Fibroblast of gingiva (primary cell): ENCODE results near the gene KLHL13.
A peak's percentile ranks its signal among the peaks of the same experiment; 100 is the strongest.
"Not testable (repeated sequence)": the region's sequence is repeated elsewhere in the genome, so short reads cannot be mapped to it uniquely, and the experiment has no call there.

Source experiments
- DNase-seq: peaks from one replicate; pipeline ENCODE4 v3.0.0-alpha.2; 2011; ENCODE audit warnings: low read depth

Gene KLHL13

DNA sequence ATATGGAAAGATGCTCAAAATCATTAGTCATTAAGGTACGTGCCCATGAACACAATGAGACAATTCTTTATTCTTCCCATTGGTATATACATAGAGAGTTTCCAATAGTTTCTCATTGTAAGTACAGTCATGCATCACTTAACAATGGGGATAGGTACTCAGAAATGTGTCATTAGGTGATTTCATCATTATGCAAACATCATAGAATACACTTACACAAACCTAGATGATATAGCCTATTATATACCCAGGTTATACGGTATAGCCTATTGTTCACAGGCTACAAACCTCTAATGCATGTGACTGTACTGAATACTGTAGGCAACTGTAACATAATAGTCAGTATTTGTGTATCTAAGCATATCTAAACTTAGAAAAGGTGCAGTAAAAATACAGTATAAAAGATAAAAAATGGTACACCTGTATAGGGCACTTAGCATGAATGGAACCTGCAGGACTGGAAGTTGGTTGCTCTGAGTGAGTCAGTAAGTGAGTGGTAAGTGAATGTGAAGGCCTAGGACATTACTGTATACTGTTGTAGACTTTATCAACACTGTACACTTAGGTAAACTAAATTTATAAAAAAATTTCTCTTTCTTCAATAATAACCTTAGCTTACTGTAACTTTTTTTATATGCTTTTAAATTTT, 49.6 kb downstream of the KLHL13 start:
- DNase-seq: no peak

DNA sequence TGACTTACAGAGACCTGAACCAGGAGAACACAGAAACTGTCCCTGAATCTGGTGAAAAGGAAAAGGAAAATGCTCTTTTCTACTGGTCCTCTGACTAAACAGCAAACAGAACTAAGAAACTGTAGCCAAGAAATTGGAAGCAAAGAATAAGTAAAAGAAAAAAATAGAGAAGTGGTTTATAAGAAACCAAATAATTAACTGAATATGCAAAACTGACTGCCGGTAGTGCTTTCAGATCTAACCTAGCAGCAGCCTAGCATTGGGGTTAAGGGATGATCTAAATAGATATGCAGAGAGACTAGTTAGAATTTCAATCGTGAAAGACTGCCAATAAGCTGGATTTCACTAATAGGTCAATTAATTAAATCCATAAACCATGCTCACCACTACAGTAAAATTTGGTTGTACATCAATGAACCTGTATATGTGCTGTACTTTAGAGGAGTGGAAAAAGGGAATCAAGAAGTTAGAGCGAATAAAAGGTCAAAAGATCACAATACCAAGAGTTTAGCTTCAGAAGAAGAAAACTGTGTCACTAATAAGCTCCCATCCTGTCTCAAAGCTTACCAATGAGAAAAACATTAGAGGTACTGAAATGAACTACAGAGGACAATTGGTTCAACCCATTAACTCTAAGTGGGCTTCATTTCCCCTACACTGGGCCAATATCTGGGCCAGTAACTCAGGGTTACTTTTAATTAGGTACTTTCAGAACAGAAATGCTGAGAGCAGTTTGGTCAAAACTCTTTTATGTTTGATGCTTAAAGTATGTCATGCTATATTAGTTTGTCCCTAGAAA, 53.6 kb downstream of the KLHL13 start:
- no peak for DNase-seq

DNA sequence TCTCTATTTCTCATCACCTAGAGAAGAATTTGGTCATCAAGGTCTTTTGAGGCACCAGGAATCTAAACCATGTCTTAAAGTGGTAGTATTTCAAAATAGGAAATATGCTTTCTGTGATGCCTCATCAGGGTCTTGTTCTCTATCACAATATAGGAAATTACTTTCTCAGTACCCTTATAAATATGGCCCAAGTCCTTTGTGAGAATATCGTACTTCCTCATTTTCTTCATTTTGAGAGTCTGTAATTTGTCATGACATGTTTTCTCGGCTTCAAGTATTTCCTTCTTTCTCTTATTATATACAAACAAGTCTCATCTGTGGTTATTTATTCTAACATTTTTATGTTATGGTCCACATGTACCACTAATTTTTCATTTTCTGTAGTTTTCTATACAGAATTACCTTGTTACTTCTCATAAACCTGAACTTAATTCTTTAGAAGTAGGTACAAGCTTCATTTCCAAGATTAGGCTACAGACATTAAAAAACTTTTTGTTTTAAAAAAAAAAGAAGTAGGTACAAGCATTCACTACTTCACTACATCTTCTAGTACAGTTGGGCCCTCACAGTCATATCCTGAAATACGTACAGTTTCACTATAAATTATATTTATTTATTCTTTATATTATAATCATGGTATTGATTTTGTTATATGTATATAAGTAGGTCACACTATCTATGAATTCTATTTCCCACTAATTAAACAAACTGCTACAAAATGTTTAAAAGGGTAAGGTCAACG, 54.4 kb downstream of the KLHL13 start:
- no peak for DNase-seq

DNA sequence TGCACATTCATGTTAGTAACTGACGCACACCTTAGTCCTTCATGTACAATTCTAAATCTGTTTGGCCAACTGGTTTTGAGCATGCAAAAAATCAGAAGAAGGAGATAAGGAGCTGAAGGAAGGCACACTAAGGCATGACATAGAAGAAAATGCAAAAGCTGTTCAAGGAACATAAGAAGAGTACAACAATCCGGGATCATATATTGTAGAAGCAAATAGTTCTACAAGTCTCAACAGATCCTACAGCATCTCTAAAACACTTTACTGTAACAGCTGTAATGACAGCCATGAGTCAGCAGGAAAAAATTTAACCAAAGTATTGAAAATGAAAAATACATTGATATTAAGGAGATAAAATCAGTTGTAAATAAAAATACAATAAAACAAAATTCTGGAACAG, 57.7 kb downstream of the KLHL13 start:
- no peak for DNase-seq

DNA sequence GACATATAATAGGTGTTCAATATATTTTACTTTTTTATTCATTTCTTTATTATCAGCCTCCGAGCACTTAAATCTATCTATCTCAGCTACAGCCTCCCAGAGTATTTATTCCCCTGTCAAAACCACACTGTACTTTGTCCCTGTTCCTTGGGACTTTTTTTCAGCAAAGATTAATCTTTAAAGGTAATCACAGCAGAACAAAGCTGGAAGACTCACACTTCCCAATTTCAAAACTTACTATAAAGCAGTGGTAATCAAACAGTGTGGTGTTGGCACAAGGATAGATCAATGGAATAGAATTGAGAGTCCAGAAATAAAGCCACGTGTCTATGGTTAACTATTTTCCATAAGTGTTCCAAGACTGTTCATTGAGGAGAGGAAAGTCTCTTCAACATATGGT, 59.7 kb downstream of the KLHL13 start:
- DNase-seq: no peak

DNA sequence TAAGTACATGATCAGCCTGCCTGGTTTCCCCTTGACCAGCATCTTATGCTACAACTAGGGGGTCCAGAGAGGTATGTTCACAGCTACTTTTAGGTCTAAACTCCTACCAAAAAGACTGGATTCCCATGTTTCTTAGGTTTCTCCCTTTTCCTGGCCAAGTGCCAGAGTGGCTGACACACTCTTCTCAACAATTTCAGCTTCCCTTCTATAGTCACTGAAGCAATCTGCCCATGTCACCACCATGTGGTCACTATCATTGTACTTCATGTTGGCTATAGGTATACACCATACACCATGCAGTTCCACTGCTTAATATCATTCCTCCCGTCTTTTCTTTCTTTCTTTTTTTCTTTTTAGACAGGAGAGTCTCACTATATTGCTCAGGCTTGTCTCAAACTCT, 66.9 kb downstream of the KLHL13 start:
- no peak for DNase-seq

DNA sequence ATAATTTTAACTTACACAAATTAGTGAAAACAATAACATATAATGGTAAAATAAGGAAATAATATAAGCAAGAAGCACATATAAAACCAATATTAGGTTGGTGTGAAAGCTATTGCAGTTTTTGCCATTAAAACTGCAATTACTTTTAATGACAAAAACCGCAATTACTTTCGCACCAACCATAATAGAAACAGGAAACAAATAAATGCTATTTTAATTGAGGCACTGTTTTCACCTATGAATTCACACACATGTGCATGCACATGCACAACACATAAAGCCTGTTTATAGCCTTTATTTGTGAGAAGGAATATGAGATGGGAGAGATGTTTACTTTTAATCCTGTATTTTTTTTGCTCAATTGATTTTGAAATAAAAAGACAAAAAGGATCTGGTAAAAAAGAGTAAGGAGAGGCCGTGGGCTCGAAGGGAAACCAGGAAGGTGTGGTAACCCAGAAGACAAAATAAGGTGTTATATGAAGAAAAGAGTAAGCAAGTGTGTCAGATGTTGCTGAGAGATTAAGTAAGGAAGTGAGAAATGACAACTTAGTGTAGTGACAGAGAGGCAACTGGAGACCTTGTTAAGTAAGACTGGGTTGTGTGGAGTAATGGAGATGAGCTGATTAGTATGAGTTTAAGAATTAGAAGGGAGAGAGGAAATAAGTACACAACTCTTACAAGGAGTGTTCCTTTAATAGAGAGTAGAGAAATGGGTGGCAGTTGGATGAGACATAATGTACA, 69.0 kb downstream of the KLHL13 start:
- no peak for DNase-seq

DNA sequence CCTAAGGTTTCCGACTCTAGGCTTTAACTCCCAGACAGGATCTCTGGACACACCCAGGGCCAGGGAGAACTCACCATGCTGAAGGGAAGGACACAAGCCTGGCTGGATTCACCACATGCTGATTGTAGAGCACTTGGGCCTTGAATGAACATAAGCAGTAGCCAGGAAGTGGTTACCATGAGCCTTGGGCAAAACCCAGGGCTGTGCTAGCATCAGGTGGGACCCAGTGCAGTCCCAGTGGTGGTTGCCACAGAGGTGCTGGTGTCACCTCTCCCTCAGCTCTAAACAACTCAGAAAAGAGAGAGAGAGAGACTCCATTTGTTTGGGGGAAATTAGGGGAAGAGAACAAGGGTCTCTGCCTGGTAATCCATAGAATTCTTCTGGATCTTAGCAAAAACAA, 77.0 kb downstream of the KLHL13 start:
- DNase-seq: no peak

DNA sequence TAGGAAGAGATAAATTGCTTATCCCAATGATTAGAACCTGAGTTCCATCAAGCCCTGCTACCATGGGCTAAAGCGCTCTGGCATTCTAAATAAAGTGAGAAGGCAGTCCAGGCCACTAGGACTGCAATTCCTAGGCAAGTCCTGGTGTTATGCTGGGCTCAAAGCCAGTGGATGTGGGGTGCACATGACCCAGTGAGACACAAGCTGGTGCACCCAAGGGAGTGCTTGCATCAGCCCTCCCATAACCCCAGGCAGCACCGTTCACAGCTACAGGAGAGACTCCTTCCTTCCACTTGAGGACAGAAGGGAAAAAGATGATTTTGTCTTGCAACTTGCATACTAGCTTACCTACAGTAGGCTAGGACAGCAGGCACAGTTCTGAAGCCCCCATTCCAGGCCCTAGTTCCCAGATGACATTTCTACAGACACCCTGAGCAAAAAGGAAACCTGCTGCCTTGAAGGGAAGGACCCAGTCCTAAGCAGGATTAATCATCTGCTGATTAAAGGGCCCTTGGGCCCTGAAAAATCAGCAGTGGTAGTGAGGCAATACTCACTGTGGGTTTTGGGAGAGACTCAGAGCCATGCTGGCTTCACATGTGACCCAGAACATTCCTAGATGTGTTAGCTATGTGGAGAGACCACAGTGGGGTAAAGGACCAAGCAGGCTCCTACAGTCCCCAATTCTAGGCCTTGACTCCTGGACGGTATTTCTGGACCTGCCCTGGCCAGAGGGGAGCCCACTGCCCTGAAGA, 77.8 kb downstream of the KLHL13 start:
- peak; percentile 81 for DNase-seq

DNA sequence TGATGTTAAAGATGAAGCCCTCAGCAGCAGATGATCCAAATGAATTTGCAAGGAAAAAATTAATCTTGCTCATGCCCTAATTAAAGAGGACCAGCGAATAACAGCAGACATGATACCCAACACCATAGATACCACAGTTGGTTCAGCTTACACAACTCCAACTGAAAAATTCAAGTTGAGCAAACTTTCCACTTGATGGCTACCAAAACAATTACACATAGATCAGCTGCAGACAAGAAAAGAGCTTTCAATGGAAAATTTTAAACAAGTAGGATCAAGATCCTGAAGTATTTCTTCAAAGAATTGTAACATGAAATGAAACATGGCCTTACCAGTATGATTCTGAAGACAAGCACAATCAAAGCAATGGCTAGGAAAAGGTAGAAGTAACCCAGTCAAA, 90.0 kb downstream of the KLHL13 start:
- peak; percentile 71 for DNase-seq

DNA sequence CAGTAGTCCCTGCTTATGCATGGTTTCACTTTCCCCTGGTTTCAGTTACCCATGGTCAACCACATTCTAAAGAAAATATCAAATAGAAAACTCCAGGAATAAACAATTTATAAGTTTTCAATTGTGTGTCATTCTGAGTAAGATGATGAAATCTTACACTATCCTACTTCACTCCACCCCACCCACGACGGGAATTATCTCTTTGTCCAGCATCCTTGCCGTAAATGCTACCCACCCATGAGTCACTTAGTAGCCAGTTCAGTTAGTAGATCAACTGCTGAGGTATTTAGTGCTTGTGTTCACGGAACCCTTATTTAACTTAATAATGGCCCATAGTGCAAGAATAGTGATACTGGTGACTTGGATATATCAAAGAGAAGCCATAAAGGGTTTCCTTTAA, 91.4 kb downstream of the KLHL13 start:
- peak; percentile 54 for DNase-seq

DNA sequence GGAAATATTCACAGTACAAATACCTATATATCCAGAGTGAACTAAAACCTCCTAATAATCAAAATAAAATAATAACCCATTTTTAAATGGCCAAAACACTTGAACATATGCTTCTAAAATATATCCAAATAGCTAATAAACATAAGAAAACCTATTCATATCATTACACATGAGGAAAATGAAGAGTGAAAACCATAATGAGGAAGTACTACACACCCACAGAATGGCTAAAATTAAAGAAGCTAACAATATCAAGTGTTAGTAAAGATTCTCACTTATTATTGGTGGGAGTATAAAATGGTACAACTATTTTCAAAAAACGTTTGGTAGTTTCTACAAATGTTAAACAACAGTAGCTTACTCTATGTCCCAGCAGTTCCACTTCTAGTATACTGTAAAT, 92.1 kb downstream of the KLHL13 start:
- DNase-seq: no peak

DNA sequence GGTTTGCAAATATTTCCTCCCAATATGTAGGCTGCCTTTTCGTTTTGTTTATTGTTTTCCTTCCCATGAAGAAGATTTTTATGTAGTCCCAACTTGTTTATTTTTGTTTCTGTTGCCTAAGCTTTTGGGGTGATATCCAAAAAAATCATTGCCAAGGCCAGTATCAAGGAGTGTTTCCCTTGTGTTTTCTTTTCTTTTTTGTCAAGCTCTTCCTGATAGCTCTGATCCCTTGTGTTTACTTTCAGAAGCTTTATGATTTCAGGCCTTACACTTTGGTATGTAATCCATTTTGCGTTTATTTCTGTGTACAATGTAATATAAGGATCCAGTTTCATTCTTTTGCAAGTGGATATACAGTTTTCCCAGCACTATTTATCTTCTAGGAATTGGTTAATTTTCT, 93.9 kb downstream of the KLHL13 start:
- DNase-seq: peak; percentile 32

DNA sequence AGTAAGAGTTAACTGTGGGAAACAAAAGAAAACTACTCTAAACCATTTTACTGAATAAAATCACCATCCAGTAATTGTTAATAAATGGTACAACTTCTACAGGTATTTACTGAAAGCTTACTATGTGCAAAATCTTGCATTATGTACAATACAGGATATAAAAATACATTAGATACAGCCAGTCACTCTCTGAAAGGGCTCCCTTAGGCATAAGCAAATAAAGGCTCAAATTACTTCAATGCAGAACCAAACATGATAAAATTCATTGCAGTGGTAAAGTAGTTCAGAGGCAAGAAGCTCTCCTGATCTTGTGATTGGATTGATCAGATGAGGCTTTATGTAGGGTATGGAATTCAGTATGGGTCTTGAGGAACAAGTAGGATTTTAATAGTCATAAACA, 100.2 kb downstream of the KLHL13 start:
- no peak for DNase-seq

DNA sequence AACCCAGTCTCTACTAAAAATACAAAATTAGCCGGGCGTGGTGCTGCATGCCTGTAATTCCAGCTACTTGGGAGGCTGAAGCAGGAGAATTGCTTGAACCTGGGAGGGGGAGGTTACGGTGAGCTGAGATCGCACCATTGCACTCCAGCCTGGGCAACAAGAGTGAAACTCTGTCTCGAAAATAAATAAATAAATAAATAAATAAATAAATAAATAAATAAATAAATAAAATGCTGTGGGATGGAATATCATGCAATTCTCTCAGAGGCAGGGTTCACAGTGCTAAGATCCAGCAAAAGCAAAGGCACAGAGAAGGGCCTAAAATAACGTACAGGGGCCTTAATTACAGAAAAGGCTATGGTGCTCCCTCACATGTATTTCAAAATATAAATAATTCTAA, 114.2 kb downstream of the KLHL13 start:
- not testable (repeated sequence) for DNase-seq

DNA sequence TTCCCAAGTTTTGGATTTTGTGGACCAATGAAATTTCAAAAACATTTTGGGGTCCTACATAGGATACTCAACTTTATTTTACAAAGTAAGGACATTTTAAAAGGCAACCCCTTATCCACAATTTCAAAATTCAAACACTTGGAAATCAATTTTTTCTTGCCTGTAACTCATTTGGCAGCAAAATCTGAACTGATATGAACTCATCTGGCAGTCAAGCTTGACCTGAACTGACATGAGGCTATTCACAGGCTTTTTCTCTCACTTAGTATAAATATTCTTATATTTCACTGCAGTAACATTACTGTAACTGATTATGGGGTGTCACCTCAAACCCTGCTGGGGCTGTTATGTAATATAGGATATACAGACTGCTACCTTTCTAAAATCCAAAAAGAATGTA, 116.1 kb downstream of the KLHL13 start:
- no peak for DNase-seq

DNA sequence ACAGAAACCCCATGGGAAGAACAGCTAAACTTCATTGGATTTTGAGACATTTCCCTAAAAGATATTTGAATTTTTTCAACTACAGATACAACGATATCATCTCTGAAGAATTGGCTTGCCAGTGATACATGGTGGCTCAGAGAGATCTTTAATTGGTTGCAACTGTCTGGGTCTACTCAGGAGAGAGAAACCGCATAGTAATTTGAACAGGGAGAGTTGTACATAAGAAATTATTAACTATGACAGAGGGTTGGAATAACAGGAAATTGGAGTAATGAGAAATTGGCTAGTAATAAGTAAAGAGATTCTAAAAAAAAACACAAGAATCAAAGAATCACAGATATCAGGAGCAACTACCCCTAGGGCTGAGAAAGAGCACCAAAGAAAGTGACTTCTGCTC, 118.4 kb downstream of the KLHL13 start:
- peak; percentile 10 for DNase-seq

DNA sequence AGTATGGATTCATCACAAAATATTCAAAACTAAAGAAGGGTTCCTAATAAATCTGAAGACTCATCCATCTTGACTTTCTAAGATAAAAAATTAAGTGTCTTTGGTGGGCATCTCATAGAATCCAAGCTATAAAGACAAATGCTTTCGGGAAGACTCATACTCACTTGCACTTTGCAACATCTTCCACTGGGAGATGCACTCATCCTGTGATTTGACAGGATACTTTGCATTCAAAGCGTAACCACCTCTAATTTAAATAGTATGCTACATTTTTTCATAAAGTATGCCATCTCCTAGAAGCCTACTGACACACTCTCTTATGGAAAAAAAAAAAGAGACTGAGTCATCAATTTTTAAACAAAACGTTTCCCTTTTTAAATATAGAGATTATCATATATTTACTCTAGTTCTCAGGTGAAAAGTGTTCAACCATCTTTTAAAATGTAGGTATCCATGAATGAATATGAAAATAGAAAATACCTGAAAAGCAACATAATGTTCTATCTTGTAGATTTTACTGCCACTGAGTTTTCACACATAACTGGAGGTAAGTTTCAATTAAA, 119.6 kb downstream of the KLHL13 start:
- peak; percentile 30 for DNase-seq

DNA sequence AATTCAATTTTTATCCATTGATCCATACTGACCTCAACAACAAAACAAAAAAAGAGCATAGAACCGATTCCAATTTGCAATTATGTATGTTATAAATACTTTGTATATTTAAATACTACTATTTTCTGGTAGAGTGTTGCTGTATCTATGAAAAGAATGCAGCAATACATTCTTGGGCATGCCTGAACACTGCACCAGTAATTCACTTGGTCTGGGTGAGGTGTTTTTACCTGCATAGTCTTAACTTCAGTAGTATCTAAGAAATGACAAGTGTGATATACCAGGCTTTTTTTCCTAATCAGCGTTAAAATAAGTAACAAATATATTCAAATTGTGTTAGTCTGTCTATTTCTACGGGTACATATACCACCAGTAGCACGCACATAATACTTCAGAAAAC, 120.2 kb downstream of the KLHL13 start:
- no peak for DNase-seq

DNA sequence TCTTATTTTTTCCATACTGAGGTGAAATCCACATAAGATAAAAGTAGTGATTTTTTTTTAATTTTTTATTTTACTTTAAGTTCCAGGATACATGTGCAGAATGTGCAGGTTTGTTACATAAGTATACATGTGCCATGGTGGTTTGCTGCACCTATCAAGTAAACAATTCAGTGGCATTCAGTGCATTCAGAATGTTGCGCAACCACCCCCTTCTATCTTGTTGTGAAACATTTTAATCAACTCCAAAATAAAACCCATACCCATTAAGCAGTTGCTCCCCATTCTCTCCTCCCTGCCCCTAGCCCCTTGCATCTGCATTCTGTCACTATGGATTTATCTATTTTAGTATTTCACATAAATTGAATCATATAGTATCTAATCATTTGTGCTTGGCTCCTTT, 121.2 kb downstream of the KLHL13 start:
- no peak for DNase-seq

DNA sequence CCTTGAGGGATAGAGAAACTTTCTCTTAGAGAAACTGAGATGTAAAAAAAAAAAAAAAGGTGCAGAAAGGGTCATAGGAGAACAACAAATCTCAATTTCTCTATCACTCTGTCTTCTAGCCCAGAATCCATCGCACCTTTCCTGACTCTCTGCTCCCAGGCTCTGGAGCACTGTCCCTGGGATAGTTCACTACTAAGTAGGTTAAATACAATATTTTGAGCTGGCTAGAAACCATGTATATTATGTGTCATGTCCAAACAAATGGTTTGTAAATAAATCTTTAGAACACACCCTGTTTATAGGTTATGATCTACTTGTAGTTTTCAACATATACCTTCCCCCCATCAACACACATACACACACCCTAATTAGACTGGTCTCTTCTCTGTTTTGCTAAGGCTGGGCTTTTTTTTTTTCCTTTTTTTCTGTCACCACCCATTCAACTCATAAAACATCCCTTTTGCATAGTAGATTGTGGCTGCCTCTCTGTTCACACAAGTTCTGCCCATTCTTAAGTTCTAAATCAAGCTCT, 124.4 kb downstream of the KLHL13 start:
- DNase-seq: no peak
